T-helper 1 cell treated with Interleukin-12 subunit alpha and Interleukin-12 subunit beta and Interleukin-4 antibody, amounts not matched to agents 30 ng/mL and 1 ng/mL, for 36 hours (primary cell): Measurements from ENCODE around the gene UGT1A8. TPM values are rescaled to one million over a fixed set of nuclear protein-coding genes. Genes with fewer than 3 reads are reported as not detected.
"Not testable (repeated sequence)": the region's sequence is repeated elsewhere in the genome, so short reads cannot be mapped to it uniquely, and the experiment has no call there.

Experiments used
- intact Hi-C: fragments of 100-400 bp; cut with micrococcal nuclease; formaldehyde crosslinking; loops from one replicate; pipeline ENCODE4 v1.15.1; 2024
- total RNA-seq: library from RNA; stranded (reverse); gene quantifications from 2 replicates; pipeline ENCODE4 v1.2.3, GENCODE V29; 2022

Gene UGT1A8
- not detected in 2 replicates for total RNA-seq

DNA sequence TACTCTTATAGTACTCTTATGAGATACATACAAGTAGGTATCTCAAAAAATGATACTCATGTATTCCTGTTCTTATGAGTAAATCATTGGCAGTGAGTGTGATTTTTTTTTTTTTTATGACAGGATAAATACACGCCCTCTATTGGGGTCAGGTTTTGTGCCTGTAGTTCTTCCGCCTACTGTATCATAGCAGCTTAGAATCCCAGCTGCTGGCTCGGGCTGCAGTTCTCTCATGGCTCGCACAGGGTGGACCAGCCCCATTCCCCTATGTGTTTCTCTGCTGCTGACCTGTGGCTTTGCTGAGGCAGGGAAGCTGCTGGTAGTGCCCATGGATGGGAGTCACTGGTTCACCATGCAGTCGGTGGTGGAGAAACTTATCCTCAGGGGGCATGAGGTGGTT is at the start of gene UGT1A8:
TSS of gene UGT1A8 (plus strand) at position 158 of the 400 bp plus-strand sequence. CDS start at position 233, 75 bp downstream.
- intact Hi-C loops, result not testable (repeated sequence)

DNA sequence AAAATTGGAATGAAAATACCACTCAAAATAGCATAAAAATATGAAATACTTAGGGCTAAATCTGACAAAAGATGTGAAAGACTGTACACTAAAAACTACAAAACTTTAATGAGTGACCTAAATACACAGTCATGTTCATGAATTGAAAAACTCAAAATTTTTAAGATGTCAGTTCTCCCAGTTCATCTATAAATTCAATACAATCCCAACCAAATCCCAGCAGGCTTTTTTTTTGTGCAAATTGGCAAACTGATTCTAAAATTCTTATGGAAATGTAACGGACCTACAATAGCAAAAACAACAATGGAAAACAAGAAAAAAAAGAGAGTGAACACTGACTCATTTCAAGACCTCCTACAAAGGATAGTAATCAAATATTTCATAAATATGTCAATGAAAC is 46.4 kb upstream of the UGT1A8 start:
- intact Hi-C loops, result no loop called here

DNA sequence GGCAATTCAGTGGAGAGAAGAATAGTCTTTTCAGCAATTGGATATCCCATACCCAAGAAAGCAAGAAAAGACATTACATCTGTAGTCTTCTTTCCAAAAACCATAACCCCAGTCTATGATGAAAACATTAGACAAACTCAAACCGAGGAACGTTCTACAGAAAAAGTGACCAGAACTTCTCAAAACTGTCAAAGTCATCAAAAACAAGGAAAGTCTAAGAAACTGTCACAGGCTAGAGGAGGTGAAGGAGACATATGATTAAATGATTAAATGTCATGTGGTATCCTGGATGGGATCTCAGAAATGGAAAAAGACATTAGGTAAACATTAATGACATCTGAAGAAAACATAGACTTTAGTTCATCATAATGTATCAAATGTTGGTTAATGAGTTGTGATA is 46.0 kb upstream of the UGT1A8 start:
- intact Hi-C loops, result no loop called here

DNA sequence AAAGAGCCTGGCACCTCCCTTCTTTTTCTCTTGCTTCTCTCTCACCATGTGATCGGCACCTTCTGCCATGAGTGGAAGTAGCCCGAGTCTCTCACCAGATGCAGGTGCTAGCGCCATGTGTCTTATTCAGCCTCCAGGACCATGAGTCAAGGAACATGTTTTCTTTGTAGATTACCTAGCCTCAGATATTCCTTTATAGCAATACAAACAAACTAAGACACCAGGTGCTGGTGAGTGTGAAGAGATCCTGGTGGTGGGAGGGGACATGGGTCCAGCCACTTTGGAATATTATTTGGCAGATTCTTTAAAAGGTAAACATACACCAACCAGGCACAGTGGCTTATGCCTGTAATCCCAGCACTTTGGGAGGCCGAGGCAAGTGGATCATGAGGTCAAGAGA is 45.0 kb upstream of the UGT1A8 start:
- intact Hi-C loops, result no loop called here

DNA sequence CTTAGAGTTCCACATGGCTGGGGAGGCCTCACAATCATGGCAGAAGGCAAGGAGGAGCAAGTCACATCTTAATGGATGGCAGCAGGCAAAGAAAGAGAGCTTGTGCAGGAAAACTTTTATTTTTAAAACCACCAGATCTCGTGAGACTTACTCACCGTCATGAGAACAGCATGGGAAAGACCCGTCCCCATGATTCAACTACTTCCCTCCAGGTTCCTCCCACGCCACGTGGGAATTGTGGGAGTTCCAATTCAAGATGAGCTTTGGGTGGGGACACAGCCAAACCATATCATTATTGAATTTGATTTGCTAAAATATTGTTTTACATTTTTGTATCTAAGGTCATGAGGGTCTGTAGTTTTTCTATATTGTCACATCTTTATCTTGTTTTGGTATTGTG is 40.1 kb upstream of the UGT1A8 start:
- intact Hi-C loops, result not testable (repeated sequence)

DNA sequence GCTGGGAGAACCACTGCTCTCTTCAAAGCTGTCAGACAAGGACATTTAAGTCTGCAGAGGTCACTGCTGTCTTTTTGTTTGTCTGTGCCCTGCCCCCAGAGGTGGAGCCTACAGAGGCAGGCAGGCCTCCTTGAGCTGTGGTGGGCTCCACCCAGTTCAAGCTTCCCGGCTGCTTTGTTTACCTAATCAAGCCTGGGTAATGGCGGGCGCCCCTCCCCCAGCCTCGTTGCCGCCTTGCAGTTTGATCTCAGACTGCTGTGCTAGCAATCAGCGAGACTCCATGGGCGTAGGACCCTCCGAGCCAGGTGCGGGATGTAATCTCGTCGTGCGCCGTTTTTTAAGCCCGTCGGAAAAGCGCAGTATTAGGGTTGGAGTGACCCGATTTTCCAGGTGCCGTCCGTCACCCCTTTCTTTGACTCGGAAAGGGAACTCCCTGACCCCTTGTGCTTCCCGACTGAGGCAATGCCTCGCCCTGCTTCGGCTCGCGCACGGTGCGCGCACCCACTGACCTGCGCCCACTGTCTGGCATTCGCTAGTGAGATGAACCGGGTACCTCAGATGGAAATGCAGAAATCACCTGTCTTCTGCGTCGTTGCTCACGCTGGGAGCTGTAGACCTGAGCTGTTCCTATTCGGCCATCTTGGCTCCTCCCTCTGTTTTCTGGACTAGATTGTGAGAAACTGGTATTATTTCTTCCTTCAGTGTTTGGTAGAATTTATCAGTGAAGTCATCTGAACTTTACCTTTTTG is 34.0 kb upstream of the UGT1A8 start:
- intact Hi-C loops, result not testable (repeated sequence)

DNA sequence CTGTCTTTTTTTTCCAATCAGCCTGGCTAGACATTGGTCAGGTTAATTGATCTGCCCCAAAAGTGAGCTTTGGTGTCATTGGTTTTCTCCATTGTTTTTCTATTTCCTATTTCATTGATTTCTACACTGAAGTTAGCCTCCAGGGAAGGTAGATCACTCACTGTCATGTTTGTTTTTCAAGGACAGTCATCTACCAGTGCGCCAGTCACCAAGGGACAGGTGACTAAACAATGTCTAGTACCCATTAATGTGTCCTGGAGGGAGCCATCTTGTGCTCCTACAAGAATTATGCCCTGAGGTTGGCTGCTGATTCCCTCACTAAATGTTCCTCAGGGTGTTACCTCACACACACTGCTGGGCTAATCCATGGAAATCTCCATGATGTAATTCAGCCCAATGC is 33.2 kb upstream of the UGT1A8 start:
- intact Hi-C loops, result no loop called here

DNA sequence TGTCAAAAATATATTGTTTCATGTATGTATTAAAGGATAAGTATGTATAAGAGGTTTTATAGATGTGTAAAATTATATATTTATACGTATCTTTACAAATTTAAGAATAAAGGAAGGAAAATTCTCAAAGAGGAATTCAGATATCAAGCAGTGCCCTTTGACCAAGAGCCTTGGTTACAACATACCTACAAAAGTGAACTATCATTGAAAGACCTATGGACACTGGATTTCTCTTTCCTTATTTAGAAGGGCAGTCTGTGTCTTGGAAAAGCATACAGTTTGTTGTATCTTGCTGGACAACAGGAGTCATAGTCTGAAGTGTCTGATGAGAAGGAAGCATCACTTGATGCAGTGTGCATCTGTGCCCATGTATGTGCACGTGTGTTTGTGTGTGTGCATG is 29.0 kb upstream of the UGT1A8 start:
- intact Hi-C loops, result no loop called here

DNA sequence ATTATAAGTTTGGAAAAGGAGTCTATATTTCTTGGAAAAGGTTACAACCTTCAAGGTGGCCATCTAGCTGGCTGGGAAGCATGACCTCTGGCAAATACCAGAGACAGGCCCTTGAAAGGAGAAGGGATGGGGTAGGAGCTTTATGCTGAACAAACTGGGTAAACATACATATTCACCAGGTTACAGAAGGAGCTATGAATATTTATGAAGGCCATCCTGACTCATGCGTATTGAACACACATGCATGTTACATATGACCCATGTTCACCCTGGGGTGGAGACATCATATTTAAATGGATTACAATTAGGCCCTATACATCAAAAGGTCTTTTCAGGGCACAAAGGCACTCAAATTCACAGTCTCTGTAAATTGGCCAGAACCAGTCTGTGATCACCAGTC is 24.7 kb upstream of the UGT1A8 start:
- intact Hi-C loops, result not testable (repeated sequence)

DNA sequence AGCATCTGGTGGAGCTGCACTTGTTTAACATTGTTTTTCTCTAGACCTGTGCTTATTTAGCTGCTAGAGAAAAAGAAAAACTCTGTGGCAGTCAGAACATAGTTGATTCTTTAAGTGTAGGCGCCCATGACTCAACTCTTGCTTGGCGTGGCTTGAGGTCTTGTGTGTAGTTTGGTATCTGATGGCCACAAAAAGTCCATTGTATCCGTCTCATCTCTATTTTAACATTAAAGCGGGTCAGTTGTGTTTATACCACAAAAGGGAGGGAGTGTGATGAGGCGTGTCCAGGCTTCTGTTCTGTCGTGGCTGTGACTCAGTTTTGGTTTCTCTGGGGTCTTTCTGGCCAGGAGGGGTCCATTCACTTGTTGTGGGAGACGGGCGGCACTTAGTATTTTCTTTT is 24.2 kb upstream of the UGT1A8 start:
- intact Hi-C loops, result no loop called here

DNA sequence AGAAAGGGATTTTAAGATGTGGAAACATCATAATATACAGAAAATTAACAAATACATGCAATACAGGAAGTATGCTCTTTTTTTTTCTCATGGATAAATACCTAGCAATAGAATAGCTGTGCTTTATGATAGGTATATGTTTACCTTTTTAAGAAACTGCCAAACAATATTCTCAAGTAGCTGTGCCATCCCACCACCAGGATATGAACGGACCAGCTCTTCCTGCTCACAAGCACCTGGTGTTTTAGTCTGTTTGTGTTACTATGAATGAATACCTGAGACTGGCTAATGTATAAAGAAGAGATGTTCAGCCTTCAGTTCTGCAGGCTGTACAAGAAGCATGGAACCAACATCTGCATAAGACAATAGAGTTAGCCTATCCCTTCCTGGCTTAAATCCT is 19.9 kb upstream of the UGT1A8 start:
- intact Hi-C loops, result no loop called here

DNA sequence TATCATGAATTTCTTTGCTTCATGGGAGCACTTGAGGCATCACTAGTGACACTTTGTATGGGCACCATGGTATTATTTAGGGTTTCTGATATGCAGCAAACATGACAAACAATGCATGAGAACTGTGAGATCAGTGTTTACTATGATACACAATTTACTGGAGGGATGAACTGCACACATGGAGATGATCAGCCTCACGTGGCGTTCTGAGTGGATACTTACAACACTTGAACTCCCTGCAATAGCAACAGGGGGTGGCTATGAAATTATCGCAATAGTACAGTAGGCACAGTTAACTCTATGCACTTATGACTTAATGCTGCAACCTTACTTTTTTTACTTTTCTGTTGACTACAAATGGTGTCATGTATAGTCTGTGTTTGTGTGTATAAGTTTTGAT is 18.5 kb upstream of the UGT1A8 start:
- intact Hi-C loops, result no loop called here

DNA sequence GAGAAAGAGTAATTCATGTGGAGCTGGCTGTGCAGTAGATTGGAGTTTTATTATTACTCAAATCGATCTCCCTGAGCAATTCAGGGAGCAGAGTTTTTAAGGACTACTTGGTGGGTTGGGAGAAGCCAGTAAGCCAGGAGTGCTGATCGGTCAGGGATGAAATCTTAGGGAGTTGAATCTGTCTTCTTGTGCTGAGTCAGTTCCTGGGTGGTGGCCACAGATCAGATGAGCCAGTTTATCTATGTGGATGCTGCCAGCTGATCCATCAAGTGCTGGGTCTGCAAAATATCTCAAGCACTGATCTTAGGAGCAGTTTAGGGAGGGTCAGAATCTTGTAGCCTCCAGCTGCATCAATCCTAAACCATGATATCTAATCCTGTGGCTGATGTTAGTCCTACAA is 17.0 kb upstream of the UGT1A8 start:
- intact Hi-C loops, result no loop called here

DNA sequence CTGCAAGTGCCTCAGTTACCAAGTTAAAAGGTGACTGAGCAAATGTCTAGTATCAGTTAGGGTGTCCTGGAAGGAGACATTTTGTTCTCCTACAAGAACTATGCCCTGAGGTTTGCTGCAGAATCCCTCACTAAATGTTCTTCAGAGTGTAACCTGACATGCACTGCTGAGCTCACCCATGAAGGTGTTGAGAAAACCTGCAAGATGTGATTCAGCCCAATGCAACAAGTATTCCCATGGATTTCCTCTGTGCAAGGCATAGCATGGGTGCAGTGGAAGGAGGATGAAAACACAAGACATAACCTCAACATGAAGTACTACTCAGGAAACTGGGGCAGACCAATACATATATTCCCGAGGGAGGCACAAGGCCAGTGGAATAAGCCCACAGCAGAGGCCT is 15.4 kb upstream of the UGT1A8 start:
- intact Hi-C loops, result no loop called here

DNA sequence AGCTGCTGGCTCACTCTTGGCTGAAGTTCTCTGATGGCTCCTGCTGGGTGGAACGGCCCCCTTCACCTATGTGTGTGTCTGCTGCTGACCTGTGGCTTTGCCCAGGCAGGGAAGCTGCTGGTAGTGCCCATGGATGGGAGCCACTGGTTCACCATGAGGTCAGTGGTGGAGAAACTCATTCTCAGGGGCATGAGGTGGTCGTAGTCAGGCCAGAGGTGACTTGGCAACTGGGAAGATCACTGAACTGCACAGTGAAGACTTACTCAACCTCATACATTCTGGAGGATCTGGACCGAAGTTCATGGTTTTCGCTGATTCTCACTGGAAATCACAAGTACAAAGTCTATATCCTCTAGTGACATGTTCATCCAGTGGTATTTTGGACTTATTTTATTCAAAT is 13.9 kb upstream of the UGT1A8 start:
- intact Hi-C loops, result no loop called here

DNA sequence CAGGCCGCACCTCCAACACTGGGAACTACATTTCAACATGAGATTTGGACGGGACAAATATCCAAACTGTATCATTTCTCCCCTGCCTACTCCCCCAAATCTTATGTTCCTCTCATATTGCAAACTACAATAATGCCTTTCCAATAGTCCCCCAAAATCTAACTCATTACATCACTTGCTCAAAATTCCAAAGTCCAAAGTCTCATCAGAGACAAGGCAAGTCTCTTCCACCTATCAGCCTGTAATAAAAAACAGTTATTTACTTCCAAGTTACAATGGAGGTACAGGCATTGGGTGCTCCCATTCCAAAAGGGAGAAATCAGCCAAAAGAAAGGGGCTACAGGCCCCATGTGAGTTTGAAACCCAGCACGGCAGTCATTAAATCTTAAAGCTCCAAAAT is 12.6 kb upstream of the UGT1A8 start:
- intact Hi-C loops, result no loop called here

DNA sequence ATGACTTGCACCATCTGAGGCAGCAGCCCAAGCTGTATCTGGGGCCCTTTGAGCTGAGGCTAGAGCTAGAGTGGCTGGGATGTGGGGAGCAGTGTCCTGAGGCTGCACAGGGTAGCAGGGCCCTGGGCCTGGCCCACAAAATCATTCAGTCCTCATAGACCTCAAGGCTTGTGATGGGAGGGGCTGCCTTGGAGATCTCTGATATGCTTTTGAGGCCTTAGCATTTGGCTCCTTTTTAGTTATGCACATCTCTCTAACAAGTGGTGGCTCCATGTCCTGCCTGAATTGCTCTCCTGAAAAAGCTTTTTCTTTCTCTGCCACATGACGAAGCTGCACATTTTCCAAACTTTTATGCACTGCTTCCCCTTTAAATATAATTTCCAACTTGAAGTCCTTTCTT is 11.8 kb upstream of the UGT1A8 start:
- intact Hi-C loops, result no loop called here

DNA sequence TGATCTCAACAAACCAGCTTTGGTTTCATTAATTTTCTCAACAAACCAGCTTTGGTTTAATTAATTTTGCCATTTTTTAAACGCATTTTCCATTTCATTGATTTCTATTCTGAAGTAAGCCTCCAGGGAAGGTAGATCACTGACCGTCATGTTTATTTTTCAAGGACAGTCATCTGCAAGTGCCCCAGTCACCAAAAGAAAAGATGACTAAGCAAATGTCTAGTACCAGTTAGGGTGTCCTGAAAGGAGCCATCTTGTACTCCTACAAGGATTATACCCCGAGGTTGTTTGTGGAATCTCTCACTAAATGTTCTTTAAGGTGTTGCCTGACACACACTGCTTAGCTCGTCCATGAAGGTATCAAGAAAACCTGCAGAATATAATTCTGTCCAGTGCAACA is 6.1 kb upstream of the UGT1A8 start:
- intact Hi-C loops, result no loop called here

DNA sequence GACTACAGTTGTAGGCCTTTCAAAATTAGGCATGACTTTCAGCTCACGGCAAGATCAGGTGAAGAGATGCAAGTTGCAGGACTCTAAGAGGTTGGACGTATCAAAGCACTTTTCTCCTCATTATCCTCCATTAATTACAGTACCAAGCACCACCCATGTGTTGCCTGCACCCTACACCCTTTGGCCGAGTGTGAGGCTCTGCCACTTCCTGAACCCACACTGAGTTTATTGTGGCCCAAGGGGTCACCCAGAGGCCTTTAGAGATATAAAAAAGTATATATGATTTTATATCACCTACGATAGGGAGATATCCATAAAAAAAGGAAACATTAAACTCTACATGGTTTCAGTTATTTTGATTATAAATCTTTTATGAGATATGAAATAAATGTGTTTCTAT is 2.8 kb downstream of the UGT1A8 start:
- intact Hi-C loops, result no loop called here

DNA sequence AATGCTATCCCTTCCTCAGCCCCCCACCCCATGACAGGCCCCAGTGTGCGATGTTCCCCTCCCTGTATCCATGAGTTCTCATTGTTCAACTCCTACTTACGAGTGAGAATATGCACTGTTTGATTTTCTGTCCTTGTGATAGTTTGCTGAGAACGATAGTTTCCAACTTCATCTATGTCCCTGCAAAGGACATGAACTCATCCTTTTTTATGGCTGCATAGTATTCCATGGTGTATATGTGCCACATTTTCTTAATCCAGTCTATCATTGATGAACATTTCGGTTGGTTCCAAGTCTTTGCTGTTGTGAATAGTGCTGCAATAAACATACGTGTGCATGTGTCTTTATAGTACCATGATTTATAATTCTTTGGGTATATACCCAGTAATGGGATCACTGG is 4.4 kb downstream of the UGT1A8 start:
- intact Hi-C loops, result not testable (repeated sequence)

DNA sequence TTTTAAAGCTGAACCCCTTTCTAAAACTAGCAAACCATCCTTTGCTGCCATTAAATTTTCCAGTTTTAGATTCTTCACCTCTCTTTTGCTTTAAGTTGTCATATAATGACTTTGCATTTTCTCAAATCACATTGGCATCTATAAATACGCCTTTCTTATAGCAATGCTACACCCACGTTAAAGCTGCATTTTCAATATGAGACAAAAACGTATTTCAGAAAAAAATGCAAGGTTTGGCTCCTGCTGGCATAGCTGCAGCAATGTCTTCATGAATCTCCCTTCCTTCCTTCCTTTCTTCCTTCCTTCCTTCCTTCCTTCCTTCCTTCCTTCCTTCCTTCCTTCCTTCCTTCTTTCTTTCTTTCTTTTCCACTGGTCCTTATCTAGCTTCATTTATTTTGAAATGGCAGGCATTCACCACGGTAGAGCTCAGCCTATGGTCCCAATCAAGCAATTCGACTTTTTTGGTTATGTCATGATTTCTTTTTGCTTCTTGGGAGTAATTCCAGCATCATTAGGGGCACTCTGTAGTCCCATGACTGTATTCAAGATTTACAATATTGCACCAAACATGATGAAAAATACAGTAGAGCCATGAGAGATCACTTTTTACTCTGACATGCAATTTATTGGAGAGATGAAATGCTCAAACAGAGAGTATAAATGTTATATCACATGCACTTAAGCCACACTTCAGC is 10.0 kb downstream of the UGT1A8 start:
- intact Hi-C loops, result no loop called here

DNA sequence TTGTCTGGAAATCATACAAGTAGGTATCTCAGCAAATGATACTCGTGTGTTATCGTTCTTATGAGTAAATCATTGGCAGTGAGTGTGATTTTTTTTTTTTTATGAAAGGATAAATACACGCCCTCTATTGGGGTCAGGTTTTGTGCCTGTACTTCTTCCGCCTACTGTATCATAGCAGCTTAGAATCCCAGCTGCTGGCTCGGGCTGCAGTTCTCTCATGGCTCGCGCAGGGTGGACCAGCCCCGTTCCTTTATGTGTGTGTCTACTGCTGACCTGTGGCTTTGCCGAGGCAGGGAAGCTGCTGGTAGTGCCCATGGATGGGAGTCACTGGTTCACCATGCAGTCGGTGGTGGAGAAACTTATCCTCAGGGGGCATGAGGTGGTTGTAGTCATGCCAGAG is 18.9 kb downstream of the UGT1A8 start, which contains the start of gene UGT1A10:
TSS of gene UGT1A10 (plus strand) at position 143 of the 400 bp plus-strand sequence. CDS start at position 218, 75 bp downstream.
- intact Hi-C loops, result not testable (repeated sequence)

DNA sequence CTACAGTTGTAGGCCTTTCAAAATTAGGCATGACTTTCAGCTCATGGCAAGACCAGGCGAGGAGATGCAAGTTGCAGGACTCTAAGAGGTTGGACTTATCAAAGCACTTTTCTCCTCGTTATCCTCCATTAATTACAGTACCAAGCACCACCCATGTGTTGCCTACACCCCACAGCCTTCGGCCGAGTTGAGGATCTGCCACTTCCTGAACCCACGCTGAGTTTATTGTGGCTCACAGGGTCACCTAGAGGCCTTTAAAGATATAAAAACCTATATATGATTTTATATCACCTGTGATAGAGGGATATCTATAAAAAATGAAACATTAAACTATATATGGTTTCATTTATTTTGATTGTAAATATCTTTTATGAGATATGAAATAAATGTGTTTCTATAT is 21.4 kb downstream of the UGT1A8 start:
- intact Hi-C loops, result no loop called here
